ENCODE measurements around the gene SNTG2. TPM values are rescaled to one million over a fixed set of nuclear protein-coding genes. Genes with fewer than 3 reads are reported as not detected.

The SNTG2 gene
- total and polyA plus RNA-seq, 2 donors (not counting 3 experiments of a cell fraction or from before 2014, with no cell fraction given): not detected

GRCh38 chr2:1231466-1232063 lies 280.9 kb downstream of the SNTG2 start:
- Histone ChIP-seq H4K20me1 (replicated peaks; ENCODE audit: control insufficient read depth, extremely low read depth, insufficient read depth, low read length) (no peaks in the 10 kb centered on the region), H3K4me1 (ENCODE audit: control insufficient read depth, extremely low read depth, insufficient read depth, low read length) (no peaks in the 10 kb centered on the region), H3K27me3 (ENCODE audit: control insufficient read depth in 2 of 2, insufficient read depth in 2 of 2, low read length in 2 of 2) (no peaks in the 10 kb centered on the region), H3K79me2 (ENCODE audit: control insufficient read depth, insufficient read depth, low read length) (no peaks in the 10 kb centered on the region), H3K4me2 (ENCODE audit: insufficient read depth, low read length) (no peak overlapping the region), H3K9ac (replicated peaks; ENCODE audit: extremely low read depth, insufficient read depth, low read length) (no peak overlapping the region), H3K9me3 (replicated peaks; ENCODE audit: control insufficient read depth, insufficient read depth, low read length) (peaks cover 9% of the 10 kb centered on the region), H3K9me1 (replicated peaks; ENCODE audit: control insufficient read depth, extremely low read depth, insufficient read depth, low read length) (no peaks in the 10 kb centered on the region), H3K4me3 (replicated peaks in 1 of 3; ENCODE audit: insufficient read depth in 1 of 3, low read depth in 1 of 3, low read length in 3 of 3) (no peak overlapping the region), H3K27ac (ENCODE audit: insufficient read depth, low read depth, low read length) (no peak overlapping the region), H3K36me3 (ENCODE audit: control insufficient read depth in 2 of 2, extremely low read depth in 1 of 2, insufficient read depth in 2 of 2, low read length in 2 of 2) (no peaks in the 10 kb centered on the region), H2AFZ (ENCODE audit: low read depth, low read length) (no peak overlapping the region)
- dilution Hi-C loops (cut with MboI; ENCODE audit: extremely low pct_ligation_motif_present, low sequenced_read_pairs) (no loop called here), intact Hi-C loops (cut with micrococcal nuclease) (no loop called here)
- ChIA-PET CTCF (no interaction called here), POLR2A (no interaction called here)
- FAIRE-seq: no peak
- TF ChIP-seq MYC (IDR thresholded peaks at IDR 0.05; ENCODE audit: low read depth, low read length): no peak
- no peak for TF ChIP-seq GATA2 (IDR thresholded peaks at IDR 0.05; ENCODE audit: insufficient read depth, insufficient read length, low read depth, low read length)
- TF ChIP-seq MAX (IDR thresholded peaks at IDR 0.05; ENCODE audit: insufficient read depth, insufficient read length): no peak
- no peak for TF ChIP-seq CTCF (IDR thresholded peaks at IDR 0.05; ENCODE audit: extremely low read depth in 1 of 2, insufficient read depth in 1 of 2, low read depth in 1 of 2, low read length in 2 of 2)
- no peak for TF ChIP-seq JUN (IDR thresholded peaks at IDR 0.05; ENCODE audit: borderline replicate concordance, insufficient read depth, insufficient read length, low read depth)
- TF ChIP-seq POLR2AphosphoS5 (IDR thresholded peaks at IDR 0.05; ENCODE audit: insufficient read depth, low read depth, low read length): no peak
- TF ChIP-seq EZH2 (IDR thresholded peaks at IDR 0.05; ENCODE audit: borderline replicate concordance, low read depth, low read length, severe bottlenecking): no peak
- no peak for TF ChIP-seq FOS (IDR thresholded peaks at IDR 0.05; ENCODE audit: borderline replicate concordance, insufficient read depth, low read length)
- BruUV-seq (replicated peaks): no TSS peak
- no peak for DNase-seq (ENCODE audit: low read depth, low spot score)
